CD1c-positive myeloid dendritic cell (primary cell): ENCODE data around the gene SPIRE2.
"Not testable (repeated sequence)": the region's sequence is repeated elsewhere in the genome, so short reads cannot be mapped to it uniquely, and the experiment has no call there.

ENCODE experiments used
- DNase-seq: peaks from one replicate; pipeline ENCODE4 v3.0.0-alpha.2; 2016; ENCODE audit errors: extremely low spot score

Gene SPIRE2

GRCh38 chr16:89863741-89864526 is 35.7 kb downstream of the SPIRE2 start:
- DNase-seq = peak; percentile 90

- peak; percentile 47 for DNase-seq
Measured at GRCh38 chr16:89864527-89864820, 36.2 kb downstream of the SPIRE2 start.

GRCh38 chr16:89867918-89868317 is 39.6 kb downstream of the SPIRE2 start:
- no peak for DNase-seq

- DNase-seq = no peak
Measured at GRCh38 chr16:89869911-89870310, 41.6 kb downstream of the SPIRE2 start.

GRCh38 chr16:89870440-89870839 is 42.2 kb downstream of the SPIRE2 start:
- DNase-seq = no peak

GRCh38 chr16:89871895-89872294 is 43.6 kb downstream of the SPIRE2 start:
- DNase-seq = no peak

- DNase-seq = peak; percentile 95
Measured at GRCh38 chr16:89873109-89873971, 45.1 kb downstream of the SPIRE2 start, which contains the start of gene TCF25. TCF25 (plus strand) TSS chr16:89873592; CDS start chr16:89873668, 76 bp downstream.

GRCh38 chr16:89873972-89874689 is 45.9 kb downstream of the SPIRE2 start:
- DNase-seq = peak; percentile 98

- DNase-seq = not testable (repeated sequence)
Measured at GRCh38 chr16:89879123-89879522, 50.8 kb downstream of the SPIRE2 start.

- DNase-seq = no peak
Measured at GRCh38 chr16:89880477-89881367, 52.4 kb downstream of the SPIRE2 start.

GRCh38 chr16:89881368-89881730 is 53.1 kb downstream of the SPIRE2 start:
- DNase-seq = no peak

GRCh38 chr16:89883346-89884040 is 55.2 kb downstream of the SPIRE2 start:
- no peak for DNase-seq

- DNase-seq = no peak
Measured at GRCh38 chr16:89884041-89884421, 55.8 kb downstream of the SPIRE2 start.

- no peak for DNase-seq
Measured at GRCh38 chr16:89887243-89887642, 59.0 kb downstream of the SPIRE2 start.

GRCh38 chr16:89890200-89890599 is 61.9 kb downstream of the SPIRE2 start:
- DNase-seq = no peak

GRCh38 chr16:89890886-89891657 is 62.8 kb downstream of the SPIRE2 start:
- no peak for DNase-seq

- DNase-seq = no peak
Measured at GRCh38 chr16:89892055-89892630, 63.9 kb downstream of the SPIRE2 start.

GRCh38 chr16:89892635-89893034 is 64.4 kb downstream of the SPIRE2 start:
- no peak for DNase-seq
